H1 (cell line): ENCODE data around the gene ITIH4. TPM values are rescaled to one million over a fixed set of nuclear protein-coding genes. Genes with fewer than 3 reads are reported as not detected.
"Not testable (repeated sequence)": the region's sequence is repeated elsewhere in the genome, so short reads cannot be mapped to it uniquely, and the experiment has no call there.

Source experiments
- CTCF ChIA-PET: fragments of 300-600 bp; sonication (Branson Sonifier 250); formaldehyde crosslinking; loops from one replicate; lab custom pipeline; 2021; ENCODE audit not compliant: partially characterized antibody; lab: Charles Lee
- POLR2A ChIA-PET: fragments of 300-600 bp; sonication (Branson Sonifier 250); formaldehyde crosslinking; loops from one replicate; lab custom pipeline; 2021; ENCODE audit warnings: inconsistent platforms; ENCODE audit not compliant: partially characterized antibody; lab: Charles Lee
- DNase-seq, 2 experiments: peaks; one replicate each; pipeline versions ENCODE4 v3.0.0 to v3.0.0-alpha.2; 2010 to 2022; ENCODE audit warnings: low spot score in 2 of 2, low read depth in 1 of 2, mixed read lengths in 1 of 2
- FAIRE-seq: peaks from 2 replicates; lab custom pipeline; 2011; peaks lifted over from hg19 to GRCh38; lab: Jason Lieb, UNC
- H2AFZ ChIP-seq: 2 replicates; pipeline ENCODE4 v1.8.1; 2012; ENCODE audit warnings: low read length, inconsistent platforms
- H2AK5ac ChIP-seq: 2 replicates; pipeline ENCODE4 v1.6.1; 2013; ENCODE audit warnings: low read depth, low read length
- H2BK120ac ChIP-seq: replicated peaks from 2 replicates; pipeline ENCODE3; 2013; ENCODE audit warnings: low read depth, low read length, inconsistent platforms
- H2BK12ac ChIP-seq: 2 replicates; pipeline ENCODE4 v1.6.1; 2013; ENCODE audit warnings: low read depth, low read length
- H2BK15ac ChIP-seq: 2 replicates; pipeline ENCODE4 v1.6.1; 2013; ENCODE audit warnings: low read length
- H2BK20ac ChIP-seq: 2 replicates; pipeline ENCODE4 v1.6.1; 2013; ENCODE audit warnings: low read length
- H2BK5ac ChIP-seq: 2 replicates; pipeline ENCODE4 v1.6.1; 2013; ENCODE audit warnings: low read depth, low read length
- H3K14ac ChIP-seq: 2 replicates; pipeline ENCODE4 v1.6.1; 2013; ENCODE audit warnings: inconsistent platforms; ENCODE audit not compliant: insufficient read length
- H3K18ac ChIP-seq: 2 replicates; pipeline ENCODE4 v1.6.1; 2013; ENCODE audit warnings: low read length; ENCODE audit errors: extremely low read depth
- H3K23ac ChIP-seq: 2 replicates; pipeline ENCODE4 v1.6.1; 2013; ENCODE audit warnings: inconsistent platforms; ENCODE audit not compliant: insufficient read length
- H3K23me2 ChIP-seq: 2 replicates; pipeline ENCODE4 v1.6.1; 2013; ENCODE audit warnings: low read depth, low read length
- H3K27ac ChIP-seq: 2 replicates; pipeline ENCODE4 v1.6.1; 2011; ENCODE audit warnings: low read depth, low read length, inconsistent platforms
- H3K27me3 ChIP-seq, 4 experiments: replicated peaks in 1 of 4; 1 replicate in 1 of 4; 2 replicates in 3 of 4; pipeline versions ENCODE4 v1.6.1 to v1.8.1; 2011 to 2013; ENCODE audit warnings: low read length in 3 of 4, mild to moderate bottlenecking in 3 of 4, inconsistent platforms in 2 of 4, mixed read lengths in 2 of 4, moderate library complexity in 1 of 4; ENCODE audit not compliant: control insufficient read depth in 3 of 4, insufficient read depth in 3 of 4; ENCODE audit errors: extremely low read depth in 1 of 4
- H3K36me3 ChIP-seq, 4 experiments: 2 replicates each; pipeline versions ENCODE4 v1.6.1 to v1.8.1; 2011 to 2013; ENCODE audit warnings: mild to moderate bottlenecking in 4 of 4, low read length in 3 of 4, moderate library complexity in 2 of 4, control low read depth in 1 of 4, inconsistent platforms in 1 of 4; ENCODE audit not compliant: insufficient read depth in 4 of 4, control insufficient read depth in 2 of 4
- H3K4ac ChIP-seq: replicated peaks from 2 replicates; pipeline ENCODE3; 2013; ENCODE audit warnings: low read length, low read depth, mixed read lengths, inconsistent platforms; ENCODE audit not compliant: insufficient read length
- H3K4me1 ChIP-seq, 4 experiments: replicated peaks in 1 of 4; 1 replicate in 1 of 4; 2 replicates in 3 of 4; pipeline versions ENCODE4 v1.6.1 to v1.8.1; 2011 to 2013; ENCODE audit warnings: low read length in 3 of 4, inconsistent platforms in 2 of 4, mixed read lengths in 1 of 4; ENCODE audit not compliant: insufficient read depth in 4 of 4, control insufficient read depth in 3 of 4
- H3K4me2 ChIP-seq, 2 experiments: 2 replicates each; pipeline versions ENCODE4 v1.6.1 to v1.8.1; 2011 to 2013; ENCODE audit warnings: low read depth in 2 of 2, low read length in 2 of 2, control low read depth in 1 of 2, inconsistent platforms in 1 of 2, mild to moderate bottlenecking in 1 of 2; ENCODE audit not compliant: insufficient read depth in 1 of 2
- H3K4me3 ChIP-seq, 4 experiments: fragments of 200-600, 300-600 bp in 1 of 4; sonication (generic), shearing (Covaris generic), sonication (Bioruptor Twin) in 1 of 4; 2 replicates each; pipeline versions ENCODE4 v1.5.1 to v1.8.1; 2011 to 2016; ENCODE audit warnings: low read length in 4 of 4, low read depth in 3 of 4, control low read depth in 2 of 4, inconsistent platforms in 2 of 4, mild to moderate bottlenecking in 2 of 4, mixed read lengths in 1 of 4, moderate library complexity in 1 of 4; ENCODE audit not compliant: insufficient read depth in 2 of 4; ENCODE audit errors: extremely low read depth in 1 of 4
- H3K56ac ChIP-seq: replicated peaks from 2 replicates; pipeline ENCODE3; 2013; ENCODE audit warnings: low read depth, mild to moderate bottlenecking, mixed read lengths, low read length, inconsistent platforms; ENCODE audit not compliant: insufficient read length
- H3K79me1 ChIP-seq: 2 replicates; pipeline ENCODE4 v1.6.1; 2013; ENCODE audit warnings: low read depth, low read length, control low read depth
- H3K79me2 ChIP-seq, 2 experiments: 2 replicates each; pipeline versions ENCODE4 v1.6.1 to v1.8.1; 2012 to 2013; ENCODE audit warnings: low read length in 2 of 2, mild to moderate bottlenecking in 2 of 2, inconsistent platforms in 1 of 2; ENCODE audit not compliant: insufficient read depth in 2 of 2, control insufficient read depth in 1 of 2
- H3K9ac ChIP-seq, 4 experiments: replicated peaks in 1 of 4; 1 replicate in 1 of 4; 2 replicates in 3 of 4; pipeline versions ENCODE4 v1.6.1 to v1.8.1; 2011 to 2013; ENCODE audit warnings: low read depth in 3 of 4, low read length in 3 of 4, control low read depth in 2 of 4, mild to moderate bottlenecking in 2 of 4, moderate library complexity in 2 of 4, inconsistent platforms in 1 of 4; ENCODE audit errors: extremely low read depth in 1 of 4
- H3K9me3 ChIP-seq, 2 experiments: 2 replicates each; pipeline versions ENCODE4 v1.6.1 to v1.8.1; 2012 to 2013; ENCODE audit warnings: mild to moderate bottlenecking in 2 of 2, moderate library complexity in 2 of 2, control low read depth in 1 of 2, inconsistent platforms in 1 of 2, low read depth in 1 of 2, low read length in 1 of 2, mixed read lengths in 1 of 2; ENCODE audit not compliant: insufficient read depth in 2 of 2
- H4K20me1 ChIP-seq, 2 experiments: replicated peaks in 1 of 2; 2 replicates each; pipeline versions ENCODE3 to v1.8.1; 2011 to 2013; ENCODE audit warnings: inconsistent platforms in 2 of 2, low read length in 2 of 2, mild to moderate bottlenecking in 1 of 2; ENCODE audit not compliant: insufficient read depth in 2 of 2, control insufficient read depth in 1 of 2
- H4K5ac ChIP-seq: 2 replicates; pipeline ENCODE4 v1.6.1; 2013; ENCODE audit warnings: low read length, low read depth, mixed read lengths, inconsistent platforms; ENCODE audit not compliant: insufficient read length
- H4K8ac ChIP-seq: 2 replicates; pipeline ENCODE4 v1.8.0; 2013; ENCODE audit warnings: mild to moderate bottlenecking, moderate library complexity, low read length, inconsistent platforms; ENCODE audit not compliant: insufficient read depth; ENCODE audit errors: extremely low read depth
- H4K91ac ChIP-seq: replicated peaks from 2 replicates; pipeline ENCODE3; 2013; ENCODE audit warnings: low read length, mixed read lengths, inconsistent platforms; ENCODE audit not compliant: insufficient read length
- WGBS, 2 experiments: shearing (Covaris generic) in 1 of 2; methylation state at CpG; one replicate each; pipeline versions ENCODE4 v1.1.6 to v1.1.7; 2013 to 2015; ENCODE audit warnings: low lambda C conversion rate in 2 of 2, mixed read lengths in 2 of 2, inconsistent platforms in 1 of 2, low coverage in 1 of 2, missing lambda C conversion rate in 1 of 2; ENCODE audit not compliant: insufficient replicate concordance in 2 of 2, insufficient coverage in 1 of 2, insufficient read length in 1 of 2; ENCODE audit errors: extremely low coverage in 1 of 2, missing lambda C conversion rate in 1 of 2; 5-methylcytosine and 5-hydroxymethylcytosine counted together
- polyA plus RNA-seq, 7 experiments: library from polyadenylated mRNA; depleted of rRNA in 3 of 7; stranded (reverse) in 5 of 7; unstranded in 2 of 7; fragments of >200 nt in 5 of 7; fragments of 200-250 nt in 2 of 7; gene quantifications; 1 replicate in 5 of 7; 2 replicates in 1 of 7; 4 replicates in 1 of 7; pipeline versions ENCODE4 v1.2.1 to v1.2.3, GENCODE V29; 2011 to 2013; ENCODE audit warnings: missing spikeins in 2 of 7, mixed read lengths in 2 of 7
- total RNA-seq: library from RNA; stranded (reverse); fragmentation: NEBNext Ultra II Directional; extraction: Animal tissue kit (Norgen Biotek cat#: 25700); gene quantifications from 2 replicates; pipeline ENCODE4 v1.2.1, GENCODE V29; 2021

The ITIH4 gene
- total and polyA plus RNA-seq, 2 of the 8 experiments (the other 6 are each of a cell fraction or from before 2014, with no cell fraction given), result 3.4 to 3.7 TPM

GRCh38 chr3:52776486-52776885 is 54.0 kb downstream of the ITIH4 start:
- H3K4me1 ChIP-seq, H2BK5ac ChIP-seq, H3K4me2 ChIP-seq, H3K9me3 ChIP-seq, H3K56ac ChIP-seq, H3K9ac ChIP-seq, H4K5ac ChIP-seq, H3K23ac ChIP-seq, H2BK12ac ChIP-seq, H2BK120ac ChIP-seq, H3K79me1 ChIP-seq, H2AK5ac ChIP-seq, DNase-seq, H3K79me2 ChIP-seq, FAIRE-seq, H3K4me3 ChIP-seq, H4K20me1 ChIP-seq, H3K27ac ChIP-seq, H4K8ac ChIP-seq, H3K23me2 ChIP-seq, H3K27me3 ChIP-seq, H3K18ac ChIP-seq, H2AFZ ChIP-seq, H2BK20ac ChIP-seq, H3K14ac ChIP-seq, H2BK15ac ChIP-seq, H3K4ac ChIP-seq, H3K36me3 ChIP-seq, H4K91ac ChIP-seq, POLR2A ChIA-PET: not testable (repeated sequence)
- CTCF ChIA-PET, result interaction anchor here (1.1 to 4.3 kb wide), 5 partner anchors 16 to 211 kb away, joined by 3 to 21 read pairs (median 7); no protein-coding TSS in a partner anchor
- WGBS, 2 experiments, result 90% methylated on average over 6 of the region's 6 CpGs; no CpG with 5 or more reads in 1 of the 2 experiments
